GM21381 (cell line): ENCODE results near the gene USP27X.

ENCODE experiments used
- ATAC-seq: cut with Tn5 transposase; IDR thresholded peaks from one replicate; pipeline ENCODE4 v1.9.1; 2021; ENCODE audit warnings: mild to moderate bottlenecking, moderate library complexity; ENCODE audit not compliant: unreplicated experiment

Gene USP27X

DNA sequence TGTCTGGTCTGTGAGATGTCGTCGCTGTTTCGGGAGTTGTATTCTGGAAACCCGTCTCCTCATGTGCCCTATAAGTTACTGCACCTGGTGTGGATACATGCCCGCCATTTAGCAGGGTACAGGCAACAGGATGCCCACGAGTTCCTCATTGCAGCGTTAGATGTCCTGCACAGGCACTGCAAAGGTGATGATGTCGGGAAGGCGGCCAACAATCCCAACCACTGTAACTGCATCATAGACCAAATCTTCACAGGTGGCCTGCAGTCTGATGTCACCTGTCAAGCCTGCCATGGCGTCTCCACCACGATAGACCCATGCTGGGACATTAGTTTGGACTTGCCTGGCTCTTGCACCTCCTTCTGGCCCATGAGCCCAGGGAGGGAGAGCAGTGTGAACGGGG, 1.4 kb downstream of the USP27X start:
- ATAC-seq = no peak

- ATAC-seq = no peak
Observed at GRCh38 chrX:49884290-49884862, 5.1 kb downstream of the USP27X start.

GRCh38 chrX:49892542-49892941, 13.3 kb downstream of the USP27X start:
- no peak for ATAC-seq

- no peak for ATAC-seq
Observed at GRCh38 chrX:49896951-49897350, 17.7 kb downstream of the USP27X start.

- ATAC-seq = no peak
Observed at GRCh38 chrX:49901048-49901447, 21.8 kb downstream of the USP27X start.

DNA sequence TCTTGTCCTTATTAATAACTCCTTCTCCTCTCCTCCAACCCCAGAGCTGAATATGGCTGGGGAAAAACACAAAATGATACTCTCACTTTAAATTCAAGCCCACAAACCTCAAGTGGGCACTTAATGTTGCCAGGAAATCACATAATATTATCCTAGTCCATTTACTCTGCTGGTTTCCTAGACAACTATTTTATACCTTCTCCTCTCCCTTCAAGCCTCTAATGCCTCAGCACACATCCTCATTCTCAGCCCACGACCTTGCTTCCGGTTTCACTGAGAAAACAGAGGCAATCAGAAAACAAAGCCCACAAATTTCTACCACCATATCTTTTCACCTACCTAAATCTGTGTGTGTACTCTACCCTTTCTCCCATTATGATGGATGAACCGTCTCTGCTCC, 31.1 kb downstream of the USP27X start:
- ATAC-seq = no peak

DNA sequence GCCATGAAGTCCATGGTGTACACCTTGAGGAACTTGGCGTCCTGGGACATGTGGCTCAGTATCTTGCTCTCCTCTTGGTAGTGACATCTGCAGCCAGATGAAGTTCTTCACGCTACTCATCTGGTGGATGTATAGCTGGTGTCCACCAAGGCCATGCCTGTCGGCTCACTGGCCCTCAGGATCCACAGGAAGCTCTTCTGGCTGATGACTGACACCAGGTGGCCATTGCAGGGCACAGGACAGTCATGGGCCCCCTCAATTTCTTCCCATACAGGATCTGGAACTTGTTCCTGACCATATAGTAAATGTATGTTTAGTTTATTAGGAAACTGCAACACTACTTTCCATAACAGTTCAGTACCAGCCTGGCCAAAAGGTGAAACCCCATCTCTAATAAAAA, 32.8 kb downstream of the USP27X start:
- no peak for ATAC-seq

DNA sequence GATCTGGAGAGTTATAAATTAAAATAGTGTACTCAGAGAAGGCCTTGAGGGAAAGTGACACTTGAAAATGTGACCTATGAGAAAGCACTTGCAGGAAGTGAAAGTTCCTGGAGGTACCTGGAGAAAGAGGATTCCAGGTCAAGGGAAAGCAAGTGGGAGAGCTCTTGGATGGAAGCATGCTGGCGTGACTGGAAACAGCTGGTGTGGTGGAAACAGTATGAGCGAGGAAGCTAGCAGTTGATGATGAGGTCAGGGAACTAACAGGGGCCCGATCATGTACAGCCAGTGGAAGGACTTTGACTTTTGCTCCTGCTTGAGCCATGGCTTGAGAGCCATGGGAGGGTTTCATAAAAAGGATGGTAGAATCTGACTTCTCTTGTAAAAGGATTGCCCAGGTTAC, 33.6 kb downstream of the USP27X start:
- ATAC-seq = no peak

DNA sequence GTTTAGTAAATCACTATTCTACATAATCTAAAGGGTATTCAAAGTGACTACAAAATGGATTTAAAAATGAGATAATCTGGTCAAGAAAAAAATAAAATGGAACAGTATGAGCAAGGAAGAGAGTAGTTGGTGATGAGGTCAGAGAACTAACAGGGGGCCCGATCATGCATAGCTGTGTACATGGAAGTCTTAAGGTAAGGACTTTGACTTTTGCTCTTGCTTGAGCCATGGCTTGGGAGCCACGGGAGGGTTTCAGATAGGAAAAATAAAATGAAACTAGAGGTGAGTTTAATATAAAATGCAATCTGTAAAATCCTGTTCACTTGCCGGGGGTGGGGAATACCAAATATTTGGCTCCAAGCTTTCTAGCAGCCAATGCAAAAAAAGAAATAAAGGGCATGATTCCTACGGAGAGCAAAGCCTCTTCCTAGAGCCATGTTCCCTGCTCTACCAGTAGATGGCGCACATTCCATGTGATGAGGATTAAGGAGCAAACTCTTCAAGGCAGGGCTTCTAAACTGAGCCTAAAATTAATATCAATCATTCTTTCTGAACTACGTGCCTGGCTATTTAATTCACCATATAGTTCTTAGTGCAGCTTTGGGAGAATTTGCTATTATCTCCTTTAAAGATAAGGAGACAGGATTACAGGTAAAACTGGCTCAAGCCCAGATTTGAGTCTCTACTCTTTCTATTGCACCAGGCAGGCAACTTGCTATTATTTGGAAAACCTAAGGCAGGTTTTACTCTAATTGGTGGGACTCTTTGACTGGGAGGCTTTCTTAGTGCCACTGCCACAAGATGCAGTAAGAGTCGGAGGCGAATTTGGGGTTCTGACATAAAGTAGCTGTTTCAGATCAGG, 36.3 kb downstream of the USP27X start:
- peak; percentile 65 for ATAC-seq

DNA sequence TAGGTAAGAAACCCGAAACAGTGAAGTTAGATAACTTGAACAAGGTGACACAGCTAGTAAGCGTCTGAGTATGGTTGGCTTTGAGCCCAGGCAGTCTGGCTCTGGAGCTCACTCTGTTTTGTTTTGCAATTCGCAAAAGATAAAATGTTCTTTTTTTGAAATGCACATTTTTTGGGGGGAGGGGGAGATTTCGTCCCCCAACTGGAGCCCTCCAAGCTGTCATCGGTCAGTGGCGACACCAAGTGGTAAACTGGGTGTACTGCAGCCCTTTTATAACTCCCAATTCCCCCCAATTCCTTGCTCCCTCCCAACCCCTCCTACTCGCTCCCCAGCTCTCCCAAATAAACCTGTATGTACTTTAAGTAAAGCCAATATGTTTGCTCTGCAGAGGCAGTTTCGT, 40.3 kb downstream of the USP27X start:
- no peak for ATAC-seq

GRCh38 chrX:49921109-49921508, 41.8 kb downstream of the USP27X start:
- no peak for ATAC-seq

- ATAC-seq = peak; percentile 97
Observed at GRCh38 chrX:49922291-49923241, 43.3 kb downstream of the USP27X start, which contains the start of gene CLCN5. Gene CLCN5, plus strand, starts transcription at chrX:49922596. Its CDS starts 2,703 bp downstream, at chrX:49925299.

- ATAC-seq = no peak
Observed at GRCh38 chrX:49925176-49925575, 45.9 kb downstream of the USP27X start.

DNA sequence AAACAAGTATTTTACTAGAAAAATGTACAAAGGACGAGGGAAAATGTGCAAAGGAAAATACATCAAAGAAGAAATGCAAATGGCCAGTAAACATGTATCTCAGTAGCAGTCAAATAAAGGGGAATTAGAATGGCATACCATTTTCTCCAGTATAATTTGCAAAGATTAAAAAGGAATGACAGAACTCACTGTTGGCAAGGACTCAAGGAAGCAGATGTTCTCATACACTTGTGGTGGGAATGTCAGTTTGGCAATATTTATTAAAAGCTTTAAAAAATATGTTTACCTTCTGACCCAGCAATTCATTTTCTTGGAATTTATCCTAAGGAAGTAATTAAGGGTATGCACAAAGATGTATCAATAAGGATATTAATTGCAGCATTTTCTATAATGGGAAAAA, 50.8 kb downstream of the USP27X start:
- no peak for ATAC-seq
